Measurements from ENCODE around the gene FMNL2. TPM values are rescaled to one million over a fixed set of nuclear protein-coding genes. Genes with fewer than 3 reads are reported as not detected.

The FMNL2 gene
- total and polyA plus RNA-seq, 12 donors = 3.3 to 16.0 (median 4.5) TPM

GRCh38 chr2:152598975-152599759 is 264.2 kb downstream of the FMNL2 start:
- WGBS, 2 donors = 93% methylated on average over 9 of the region's 9 CpGs
- no peak for DNase-seq
- Histone ChIP-seq H3K27ac (no peak overlapping the region), H3K27me3 (no peaks in the 10 kb centered on the region), H3K4me1 (peaks cover 0 to 19% (median 2%) of the 10 kb centered on the region in 9 donors), H3K36me3 (no peaks in the 10 kb centered on the region), H3K9me3 (no peaks in the 10 kb centered on the region), H3K4me3 (no peak overlapping the region)
- ATAC-seq = no peak
- TF ChIP-seq CTCF (IDR thresholded peaks at IDR 0.05) = no peak
- intact Hi-C loops (cut with DNase I) = no loop called here

GRCh38 chr2:152600051-152600657 is 265.2 kb downstream of the FMNL2 start:
- ATAC-seq = no peak
- intact Hi-C loops (cut with DNase I) = no loop called here
- no peak overlapping the region for H3K4me3 ChIP-seq
- H3K4me1 ChIP-seq = peaks cover 0 to 14% (median under 1%) of the 10 kb centered on the region in 9 donors
- H3K36me3 ChIP-seq = no peaks in the 10 kb centered on the region
- H3K9me3 ChIP-seq = no peaks in the 10 kb centered on the region
- H3K27me3 ChIP-seq = no peaks in the 10 kb centered on the region
- TF ChIP-seq CTCF (IDR thresholded peaks at IDR 0.05) = no peak
- H3K27ac ChIP-seq = no peak overlapping the region
- 86 to 87% methylated on average over 6 of the region's 6 CpGs for WGBS, 2 donors
- no peak for DNase-seq

- Histone ChIP-seq H3K36me3 (no peaks in the 10 kb centered on the region), H3K9me3 (no peaks in the 10 kb centered on the region), H3K4me3 (no peak overlapping the region), H3K4me1 (peaks cover 0 to 14% (median 0%) of the 10 kb centered on the region in 9 donors), H3K27me3 (no peaks in the 10 kb centered on the region), H3K27ac (no peak overlapping the region)
- DNase-seq = no peak
- 38 to 53% methylated on average over 2 of the region's 2 CpGs for WGBS, 2 donors
- TF ChIP-seq CTCF (IDR thresholded peaks at IDR 0.05) = no peak
- peak in 3 of 8 donors; percentile 56 to 72 (median 61) for ATAC-seq
- intact Hi-C loops (cut with DNase I) = no loop called here
These were observed 265.7 kb downstream of the FMNL2 start for GRCh38 chr2:152600697-152601096.

GRCh38 chr2:152602750-152603149 is 267.8 kb downstream of the FMNL2 start:
- ATAC-seq = no peak
- DNase-seq = no peak
- Histone ChIP-seq H3K9me3 (no peaks in the 10 kb centered on the region), H3K27ac (no peak overlapping the region), H3K36me3 (no peaks in the 10 kb centered on the region), H3K4me1 (peaks cover 0 to 14% (median 0%) of the 10 kb centered on the region in 9 donors), H3K4me3 (no peak overlapping the region), H3K27me3 (no peaks in the 10 kb centered on the region)
- 88 to 91% methylated on average over 8 of the region's 8 CpGs for WGBS, 2 donors
- no peak for TF ChIP-seq CTCF (IDR thresholded peaks at IDR 0.05)
- intact Hi-C loops (cut with DNase I) = no loop called here
